ENCODE results near the gene ATP2A3.

DNA sequence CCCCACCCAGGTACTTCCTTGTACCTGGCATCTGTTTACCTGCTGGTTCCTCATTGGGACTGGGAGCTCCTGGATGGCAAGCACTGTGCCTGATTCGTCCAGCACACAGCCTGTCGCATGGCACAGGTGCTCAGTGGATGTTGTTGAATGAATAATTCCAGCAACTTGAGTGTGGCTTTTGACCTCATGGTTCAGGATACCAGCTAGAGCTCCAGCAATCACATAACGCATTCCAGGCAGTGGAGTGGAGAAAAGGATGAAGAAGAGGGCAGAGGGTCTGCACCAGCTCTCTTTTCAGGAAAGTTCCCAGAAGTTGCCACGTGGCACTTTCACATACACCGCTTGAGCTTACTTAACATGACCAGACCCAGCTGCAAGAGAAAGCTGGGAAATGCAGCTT is 70.0 kb downstream of the ATP2A3 start:
- TF ChIP-seq, protein P1, sequence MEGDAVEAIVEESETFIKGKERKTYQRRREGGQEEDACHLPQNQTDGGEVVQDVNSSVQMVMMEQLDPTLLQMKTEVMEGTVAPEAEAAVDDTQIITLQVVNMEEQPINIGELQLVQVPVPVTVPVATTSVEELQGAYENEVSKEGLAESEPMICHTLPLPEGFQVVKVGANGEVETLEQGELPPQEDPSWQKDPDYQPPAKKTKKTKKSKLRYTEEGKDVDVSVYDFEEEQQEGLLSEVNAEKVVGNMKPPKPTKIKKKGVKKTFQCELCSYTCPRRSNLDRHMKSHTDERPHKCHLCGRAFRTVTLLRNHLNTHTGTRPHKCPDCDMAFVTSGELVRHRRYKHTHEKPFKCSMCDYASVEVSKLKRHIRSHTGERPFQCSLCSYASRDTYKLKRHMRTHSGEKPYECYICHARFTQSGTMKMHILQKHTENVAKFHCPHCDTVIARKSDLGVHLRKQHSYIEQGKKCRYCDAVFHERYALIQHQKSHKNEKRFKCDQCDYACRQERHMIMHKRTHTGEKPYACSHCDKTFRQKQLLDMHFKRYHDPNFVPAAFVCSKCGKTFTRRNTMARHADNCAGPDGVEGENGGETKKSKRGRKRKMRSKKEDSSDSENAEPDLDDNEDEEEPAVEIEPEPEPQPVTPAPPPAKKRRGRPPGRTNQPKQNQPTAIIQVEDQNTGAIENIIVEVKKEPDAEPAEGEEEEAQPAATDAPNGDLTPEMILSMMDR (conservative IDR thresholded peaks at IDR 0.05; ENCODE audit: low read depth, low read length): no peak
- no peak for TF ChIP-seq EZH2 (IDR thresholded peaks at IDR 0.05; ENCODE audit: low read length, unreplicated experiment)
- no peak for TF ChIP-seq EZH2phosphoT487 (IDR thresholded peaks at IDR 0.05; ENCODE audit: borderline replicate concordance, low read length)
